Parathyroid adenoma (tissue), 2 donors: ENCODE results near the gene NFATC4.
"Not testable (repeated sequence)": the region's sequence is repeated elsewhere in the genome, so short reads cannot be mapped to it uniquely, and the experiment has no call there.

Experiments used
- H2AFZ ChIP-seq: fragments of 300-600 bp; sonication (generic); one replicate; pipeline ENCODE4 v1.7.0; 2017; ENCODE audit warnings: antibody characterized with exemption, mild to moderate bottlenecking
- H3K27ac ChIP-seq: fragments of 300-600 bp; sonication (generic); one replicate; pipeline ENCODE4 v1.7.0; 2017
- H3K27me3 ChIP-seq: fragments of 300-600 bp; sonication (generic); one replicate; pipeline ENCODE4 v1.7.0; 2017; ENCODE audit warnings: low read length; ENCODE audit not compliant: control insufficient read depth, insufficient read depth
- H3K36me3 ChIP-seq: fragments of 300-600 bp; sonication (generic); one replicate; pipeline ENCODE4 v1.7.0; 2017; ENCODE audit warnings: low read length; ENCODE audit not compliant: control insufficient read depth, insufficient read depth
- H3K4me1 ChIP-seq: fragments of 300-600 bp; sonication (generic); one replicate; pipeline ENCODE4 v1.7.0; 2017; ENCODE audit warnings: control low read depth
- H3K4me2 ChIP-seq: fragments of 300-600 bp; sonication (generic); one replicate; pipeline ENCODE4 v1.7.0; 2017; ENCODE audit warnings: low read length
- H3K4me3 ChIP-seq: fragments of 300-600 bp; sonication (generic); one replicate; pipeline ENCODE4 v1.7.0; 2017; ENCODE audit warnings: low read depth, low read length
- H3K79me2 ChIP-seq: fragments of 300-600 bp; sonication (generic); one replicate; pipeline ENCODE4 v1.7.0; 2017; ENCODE audit warnings: control low read depth
- H3K9ac ChIP-seq: fragments of 300-600 bp; sonication (generic); one replicate; pipeline ENCODE4 v1.7.0; 2017; ENCODE audit warnings: mild to moderate bottlenecking
- H3K9me3 ChIP-seq: fragments of 300-600 bp; sonication (generic); one replicate; pipeline ENCODE4 v1.7.0; 2017; ENCODE audit warnings: low read length; ENCODE audit not compliant: control insufficient read depth
- TF ChIP-seq, protein P1 (sequence below): fragments of 300-600 bp; sonication (generic); IDR thresholded peaks from one replicate; pipeline ENCODE4 v1.7.0; 2017; ENCODE audit warnings: antibody characterized with exemption, mild to moderate bottlenecking
- donor health status: primary hyperparathyroidism.

Gene NFATC4

DNA sequence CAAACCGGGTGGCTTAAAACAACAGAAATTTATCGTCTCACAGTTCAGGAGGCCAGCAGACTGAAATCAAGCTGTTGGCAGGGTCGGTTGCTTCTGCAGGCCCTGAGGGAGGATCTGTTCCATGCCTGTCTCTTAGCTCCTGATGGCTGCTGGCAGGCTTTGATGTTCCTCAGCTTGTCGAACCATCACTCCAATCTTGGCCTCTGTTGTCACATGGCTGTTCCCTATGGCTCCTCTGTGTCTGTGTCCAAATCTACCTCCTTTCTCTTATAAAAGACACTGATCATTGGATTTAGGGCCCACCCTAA lies 14.0 kb downstream of the NFATC4 start:
- Histone ChIP-seq H3K9ac (no peak overlapping the region), H3K27me3 (no peaks in the 10 kb centered on the region), H3K4me1 (peaks cover 14% of the 10 kb centered on the region), H3K36me3 (no peaks in the 10 kb centered on the region), H3K79me2 (no peaks in the 10 kb centered on the region), H2AFZ (no peak overlapping the region), H3K4me2 (no peak overlapping the region), H3K4me3 (no peak overlapping the region), H3K27ac (no peak overlapping the region), H3K9me3 (no peaks in the 10 kb centered on the region)
- TF ChIP-seq, protein P1, sequence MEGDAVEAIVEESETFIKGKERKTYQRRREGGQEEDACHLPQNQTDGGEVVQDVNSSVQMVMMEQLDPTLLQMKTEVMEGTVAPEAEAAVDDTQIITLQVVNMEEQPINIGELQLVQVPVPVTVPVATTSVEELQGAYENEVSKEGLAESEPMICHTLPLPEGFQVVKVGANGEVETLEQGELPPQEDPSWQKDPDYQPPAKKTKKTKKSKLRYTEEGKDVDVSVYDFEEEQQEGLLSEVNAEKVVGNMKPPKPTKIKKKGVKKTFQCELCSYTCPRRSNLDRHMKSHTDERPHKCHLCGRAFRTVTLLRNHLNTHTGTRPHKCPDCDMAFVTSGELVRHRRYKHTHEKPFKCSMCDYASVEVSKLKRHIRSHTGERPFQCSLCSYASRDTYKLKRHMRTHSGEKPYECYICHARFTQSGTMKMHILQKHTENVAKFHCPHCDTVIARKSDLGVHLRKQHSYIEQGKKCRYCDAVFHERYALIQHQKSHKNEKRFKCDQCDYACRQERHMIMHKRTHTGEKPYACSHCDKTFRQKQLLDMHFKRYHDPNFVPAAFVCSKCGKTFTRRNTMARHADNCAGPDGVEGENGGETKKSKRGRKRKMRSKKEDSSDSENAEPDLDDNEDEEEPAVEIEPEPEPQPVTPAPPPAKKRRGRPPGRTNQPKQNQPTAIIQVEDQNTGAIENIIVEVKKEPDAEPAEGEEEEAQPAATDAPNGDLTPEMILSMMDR, result no peak

DNA sequence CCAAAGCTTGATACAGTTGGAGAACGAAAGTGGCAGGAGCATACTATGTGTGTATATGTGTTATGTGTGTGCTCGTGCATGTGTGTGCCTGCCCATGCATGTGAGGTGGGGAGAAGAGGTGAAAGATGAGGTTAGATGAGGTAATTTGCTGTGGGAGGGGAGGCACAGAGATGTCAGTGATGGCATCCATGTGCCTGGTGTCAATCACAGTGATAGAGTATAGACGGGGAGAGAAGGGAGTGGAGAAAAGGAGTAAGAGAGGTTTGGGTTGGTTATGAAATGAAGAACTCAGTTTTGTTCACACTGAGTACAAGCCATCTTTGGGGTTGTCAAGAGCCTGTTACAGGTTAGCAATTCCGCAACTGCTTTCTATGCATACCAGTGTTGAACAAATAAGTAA lies 16.2 kb downstream of the NFATC4 start:
- H3K4me3 ChIP-seq, result no peak overlapping the region
- no peaks in the 10 kb centered on the region for H3K79me2 ChIP-seq
- H3K4me2 ChIP-seq, result no peak overlapping the region
- no peak overlapping the region for H3K9ac ChIP-seq
- no peaks in the 10 kb centered on the region for H3K4me1 ChIP-seq
- H2AFZ ChIP-seq, result no peak overlapping the region
- H3K9me3 ChIP-seq, result no peaks in the 10 kb centered on the region
- no peaks in the 10 kb centered on the region for H3K36me3 ChIP-seq
- no peak overlapping the region for H3K27ac ChIP-seq
- no peaks in the 10 kb centered on the region for H3K27me3 ChIP-seq
- TF ChIP-seq, protein P1, result no peak

DNA sequence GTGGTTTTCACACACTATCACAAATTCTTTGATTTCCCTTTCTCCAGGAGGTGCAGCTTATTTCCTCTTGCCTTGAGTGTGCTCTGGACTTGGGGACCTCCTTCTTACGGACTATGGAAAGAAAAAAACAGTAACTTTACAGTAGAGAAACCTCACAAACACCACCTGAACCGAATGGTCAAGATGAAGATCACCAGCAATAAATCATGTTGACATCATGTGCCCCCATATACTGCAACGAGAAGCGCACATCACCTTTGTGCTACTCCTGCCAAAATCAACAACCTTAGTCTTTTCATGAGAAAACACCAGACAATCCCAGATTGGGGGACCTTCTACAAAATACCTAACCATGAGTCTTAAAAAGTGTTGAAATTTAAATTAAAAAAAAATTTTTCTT lies 17.5 kb downstream of the NFATC4 start:
- H2AFZ ChIP-seq, result no peak overlapping the region
- no peaks in the 10 kb centered on the region for H3K36me3 ChIP-seq
- H3K79me2 ChIP-seq, result no peaks in the 10 kb centered on the region
- no peak overlapping the region for H3K4me3 ChIP-seq
- H3K4me1 ChIP-seq, result no peaks in the 10 kb centered on the region
- TF ChIP-seq, protein P1, result no peak
- H3K9ac ChIP-seq, result no peak overlapping the region
- no peaks in the 10 kb centered on the region for H3K9me3 ChIP-seq
- H3K27me3 ChIP-seq, result no peaks in the 10 kb centered on the region
- H3K27ac ChIP-seq, result no peak overlapping the region
- H3K4me2 ChIP-seq, result no peak overlapping the region

DNA sequence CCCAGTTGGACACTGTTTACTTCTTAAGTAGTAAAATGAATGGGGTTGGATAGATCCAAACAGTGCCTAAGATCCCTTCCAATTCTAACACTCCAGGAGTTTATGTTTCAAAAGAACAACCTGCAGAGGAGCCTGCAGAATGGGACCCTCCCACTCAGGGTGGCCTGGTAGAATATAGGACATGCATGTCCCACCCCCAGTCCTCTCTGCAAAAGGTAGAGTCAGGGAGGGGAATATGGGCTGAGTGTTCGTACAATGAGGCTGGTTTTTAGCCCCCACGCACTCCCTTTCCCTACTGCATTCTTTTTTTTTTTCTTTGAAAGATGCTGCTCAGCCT lies 19.0 kb downstream of the NFATC4 start:
- H3K36me3 ChIP-seq, result no peaks in the 10 kb centered on the region
- no peak overlapping the region for H3K9ac ChIP-seq
- no peaks in the 10 kb centered on the region for H3K79me2 ChIP-seq
- TF ChIP-seq, protein P1, result no peak
- no peaks in the 10 kb centered on the region for H3K27me3 ChIP-seq
- H3K9me3 ChIP-seq, result no peaks in the 10 kb centered on the region
- H3K4me1 ChIP-seq, result no peaks in the 10 kb centered on the region
- H3K27ac ChIP-seq, result no peak overlapping the region
- H3K4me3 ChIP-seq, result no peak overlapping the region
- no peak overlapping the region for H3K4me2 ChIP-seq
- H2AFZ ChIP-seq, result no peak overlapping the region

DNA sequence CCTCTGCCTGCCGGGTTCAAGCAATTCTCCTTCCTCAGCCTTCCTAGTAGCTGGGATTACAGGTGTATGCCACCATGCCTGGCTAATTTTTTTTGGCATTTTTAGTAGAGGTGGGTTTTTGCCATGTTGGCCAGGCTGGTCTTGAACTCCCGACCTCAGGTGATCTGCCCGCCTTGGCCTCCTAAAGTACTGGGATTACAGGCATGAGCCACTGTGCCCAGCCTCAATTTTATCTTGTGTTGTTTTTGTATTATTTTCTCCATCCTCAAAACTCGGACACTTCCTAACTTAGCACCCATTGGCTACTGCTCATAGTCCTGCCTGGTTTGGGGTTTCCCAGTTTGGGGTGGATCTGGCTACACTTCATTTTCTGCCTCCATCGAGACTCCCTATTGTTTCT lies 19.6 kb downstream of the NFATC4 start:
- not testable (repeated sequence) for H3K36me3 ChIP-seq, H3K4me2 ChIP-seq, H3K9ac ChIP-seq, H3K9me3 ChIP-seq, H3K4me3 ChIP-seq, H3K79me2 ChIP-seq, H3K27me3 ChIP-seq, H2AFZ ChIP-seq, H3K4me1 ChIP-seq, H3K27ac ChIP-seq
